IMR-90 (cell line): ENCODE measurements around the gene PLEKHJ1.

ENCODE experiments used
- CEBPB ChIP-seq: IDR thresholded peaks from 2 replicates; pipeline ENCODE4 v1.6.1; 2012; ENCODE audit warnings: low read depth, low read length, improper control_type of control experiment
- CHD1 ChIP-seq: IDR thresholded peaks from 2 replicates; pipeline ENCODE4 v1.6.1; 2012; ENCODE audit warnings: low read depth, low read length, improper control_type of control experiment
- CTCF ChIP-seq: conservative IDR thresholded peaks from 2 replicates; pipeline ENCODE4 v1.5.1; 2012; ENCODE audit warnings: mild to moderate bottlenecking, low read depth, low read length, improper control_type of control experiment
- FOS ChIP-seq: fragments of 150-350 bp; IDR thresholded peaks from 2 replicates; pipeline ENCODE4 v1.6.1; 2016; ENCODE audit warnings: low read depth, low read length
- MXI1 ChIP-seq: IDR thresholded peaks from 2 replicates; pipeline ENCODE4 v1.6.1; 2012; ENCODE audit warnings: low read depth, mild to moderate bottlenecking, low read length, moderate library complexity, borderline replicate concordance
- NFE2L2 ChIP-seq: fragments of 150-350 bp; IDR thresholded peaks from 2 replicates; pipeline ENCODE4 v1.6.1; 2016; ENCODE audit warnings: low read depth, mild to moderate bottlenecking, low read length
- POLR2A ChIP-seq: IDR thresholded peaks from 2 replicates; pipeline ENCODE4 v1.6.1; 2012; ENCODE audit warnings: mild to moderate bottlenecking, low read depth, low read length
- RAD21 ChIP-seq: IDR thresholded peaks from 2 replicates; pipeline ENCODE4 v1.6.1; 2012; ENCODE audit warnings: low read length, improper control_type of control experiment
- RCOR1 ChIP-seq: IDR thresholded peaks from 2 replicates; pipeline ENCODE4 v1.6.1; 2012; ENCODE audit warnings: mild to moderate bottlenecking, low read length, improper control_type of control experiment; ENCODE audit not compliant: insufficient replicate concordance
- RFX5 ChIP-seq: IDR thresholded peaks from 2 replicates; pipeline ENCODE4 v1.8.0; 2012; ENCODE audit warnings: low read depth, mild to moderate bottlenecking, low read length, moderate library complexity
- USF2 ChIP-seq: fragments of 150-350 bp; IDR thresholded peaks from 2 replicates; pipeline ENCODE4 v1.6.1; 2017; ENCODE audit warnings: mild to moderate bottlenecking, antibody characterized with exemption, low read length, low read depth

- TF ChIP-seq CTCF (no peak), POLR2A (no peak), RAD21 (no peak), CHD1 (no peak), FOS (no peak), USF2 (no peak), CEBPB (no peak), RCOR1 (no peak), RFX5 (no peak), NFE2L2 (no peak), MXI1 (no peak)
Measured at GRCh38 chr19:2232286-2233151, 3.6 kb downstream of the PLEKHJ1 start.
